C4-2B (cell line): ENCODE measurements around the gene UBN1.
"Not testable (repeated sequence)": the region's sequence is repeated elsewhere in the genome, so short reads cannot be mapped to it uniquely, and the experiment has no call there.

Experiments
- H3K27ac ChIP-seq: fragments of 450-650 bp; 2 replicates; pipeline ENCODE4 v1.5.1; 2017
- CTCF ChIP-seq: fragments of 450-650 bp; conservative IDR thresholded peaks from 2 replicates; pipeline ENCODE4 v1.5.1; 2017; ENCODE audit warnings: mild to moderate bottlenecking
- ZFX ChIP-seq: fragments of 450-650 bp; IDR thresholded peaks from 2 replicates; pipeline ENCODE4 v1.6.1; 2017

The UBN1 gene

DNA sequence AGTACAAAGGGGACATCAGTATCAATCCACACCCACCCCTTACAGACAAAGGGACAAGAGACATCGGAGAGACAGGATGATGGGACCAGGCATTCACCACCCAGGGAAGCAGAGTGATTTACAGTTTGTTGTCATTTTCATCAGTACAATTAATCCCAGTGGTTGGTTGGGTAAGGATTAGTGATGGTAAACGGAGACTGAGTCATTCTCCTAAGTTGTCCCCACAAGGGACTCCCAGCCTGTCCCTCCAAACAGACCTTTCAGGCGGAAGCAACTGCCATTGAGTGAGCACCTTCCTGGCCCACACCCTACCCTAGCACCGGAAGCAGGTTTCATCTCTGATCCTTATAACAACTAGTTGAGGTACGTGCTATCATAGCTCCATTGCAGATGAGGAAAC is 78.5 kb downstream of the UBN1 start:
- H3K27ac ChIP-seq, result no peak overlapping the region
- no peak for TF ChIP-seq ZFX
- no peak for TF ChIP-seq CTCF

- H3K27ac ChIP-seq, result no peak overlapping the region
Observed at GRCh38 chr16:4926928-4927327, 79.6 kb downstream of the UBN1 start.

DNA sequence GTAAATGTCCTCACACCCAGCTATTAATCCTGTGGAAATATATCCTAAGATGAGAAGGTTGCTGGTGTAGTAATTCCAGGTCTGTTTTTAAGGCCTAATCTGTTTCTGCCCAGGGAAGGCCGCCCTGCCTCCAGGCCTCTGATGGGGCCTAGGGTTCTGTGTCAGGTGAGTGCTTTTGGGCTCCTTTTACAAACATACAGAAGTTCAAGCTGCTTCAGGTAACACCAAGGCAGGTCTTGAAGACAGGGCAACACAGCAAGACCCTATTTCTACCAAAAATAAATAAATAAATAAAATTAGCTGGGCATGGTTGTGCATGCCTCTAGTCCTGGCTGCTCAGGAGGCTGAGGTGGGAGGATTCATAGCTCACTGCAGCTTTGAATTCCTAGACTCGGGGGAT is 80.4 kb downstream of the UBN1 start:
- H3K27ac ChIP-seq, result no peak overlapping the region
- TF ChIP-seq ZFX (no peak), CTCF (no peak)

More at GRCh38 chr16:4926928-4927327, 79.6 kb downstream of the UBN1 start:
- no peak for TF ChIP-seq CTCF

DNA sequence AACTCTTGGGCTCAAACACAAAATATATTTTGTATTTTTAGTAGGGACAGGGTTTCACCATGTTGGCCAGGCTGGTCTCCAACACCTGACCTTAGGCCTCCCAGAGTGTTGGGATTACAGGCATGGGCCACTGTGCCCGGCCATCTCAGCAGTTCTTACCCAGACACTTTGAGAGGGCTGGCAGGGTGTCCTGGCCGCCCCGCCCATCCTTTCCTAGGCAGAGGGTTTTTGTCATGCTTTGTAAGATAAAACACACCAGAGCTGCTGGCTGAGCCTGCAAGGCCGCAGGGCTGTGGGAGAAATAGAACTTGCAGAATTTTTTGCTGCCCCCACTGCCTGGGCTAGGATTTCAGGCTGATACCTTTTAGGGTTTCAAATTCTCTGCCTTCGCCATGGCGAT is 80.9 kb downstream of the UBN1 start:
- H3K27ac ChIP-seq, result no peak overlapping the region
- TF ChIP-seq ZFX (no peak), CTCF (no peak)

DNA sequence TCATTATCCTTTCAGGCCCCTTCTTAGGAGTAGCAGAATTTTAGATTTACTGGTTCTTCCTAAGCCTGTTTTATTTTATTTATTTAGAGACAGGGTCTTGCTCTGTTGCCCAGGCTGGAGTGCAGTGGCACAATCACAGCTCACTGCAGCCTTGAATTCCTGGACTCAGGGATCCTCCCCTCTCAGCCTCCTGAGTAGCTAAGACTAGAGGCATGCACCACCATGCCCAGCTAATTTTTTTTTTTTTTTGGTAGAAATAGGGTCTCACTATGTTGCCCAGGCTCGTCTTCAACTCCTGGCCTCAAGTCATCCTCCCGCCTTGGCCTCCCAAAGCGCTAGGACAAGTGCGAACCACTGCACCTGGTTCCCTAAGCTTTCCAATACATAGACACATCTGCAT is 82.3 kb downstream of the UBN1 start:
- not testable (repeated sequence) for H3K27ac ChIP-seq

DNA sequence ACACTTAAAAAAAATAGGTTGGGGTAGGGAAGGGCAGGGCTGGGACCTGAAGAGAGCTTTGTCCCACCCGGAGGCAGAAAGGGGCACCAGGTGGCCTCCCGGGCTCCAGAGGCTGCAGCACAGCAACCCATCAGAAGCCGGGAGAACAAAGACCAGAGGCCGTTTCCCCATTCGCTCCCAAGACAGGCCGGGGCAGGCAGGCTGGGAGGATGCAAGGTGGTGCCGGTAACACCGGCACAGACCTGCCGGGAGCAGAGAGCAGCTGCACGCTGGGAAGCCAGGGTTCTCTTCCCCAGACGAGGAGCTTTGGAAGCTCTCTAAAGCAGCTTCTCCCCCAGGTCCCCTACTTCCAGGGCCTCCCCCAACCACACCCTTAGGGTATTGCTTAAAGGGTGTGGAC is 84.1 kb downstream of the UBN1 start:
- no peak overlapping the region for H3K27ac ChIP-seq
- TF ChIP-seq CTCF (no peak), ZFX (no peak)
